H1 (cell line): ENCODE data around the gene TNFRSF11A. TPM values are rescaled to one million over a fixed set of nuclear protein-coding genes. Genes with fewer than 3 reads are reported as not detected.

Source experiments
- EZH2 ChIP-seq: fragments of 200-600 bp; sonication (generic); IDR thresholded peaks from 2 replicates; pipeline ENCODE4 v1.7.1; 2012; ENCODE audit warnings: low read depth, mild to moderate bottlenecking, moderate library complexity, low read length, inconsistent platforms; ENCODE audit not compliant: severe bottlenecking
- RNF2 ChIP-seq: fragments of 200-900, 300-1000 bp; sonication (generic); IDR thresholded peaks from 2 replicates; pipeline ENCODE4 v1.7.1; 2016; ENCODE audit warnings: borderline replicate concordance, low read depth, mild to moderate bottlenecking, antibody characterized with exemption, low read length; ENCODE audit not compliant: poor library complexity, severe bottlenecking; ENCODE audit errors: missing control alignments
- SIN3A ChIP-seq, 2 experiments: IDR thresholded peaks in 1 of 2; conservative IDR thresholded peaks in 1 of 2; 2 replicates each; pipeline ENCODE4 v1.6.1; 2011 to 2012; ENCODE audit warnings: low read length in 2 of 2, improper control_type of control experiment in 1 of 2, low read depth in 1 of 2, mild to moderate bottlenecking in 1 of 2
- polyA plus RNA-seq, 7 experiments: library from polyadenylated mRNA; depleted of rRNA in 3 of 7; stranded (reverse) in 5 of 7; unstranded in 2 of 7; fragments of >200 nt in 5 of 7; fragments of 200-250 nt in 2 of 7; gene quantifications; 1 replicate in 5 of 7; 2 replicates in 1 of 7; 4 replicates in 1 of 7; pipeline versions ENCODE4 v1.2.1 to v1.2.3, GENCODE V29; 2011 to 2013; ENCODE audit warnings: missing spikeins in 2 of 7, mixed read lengths in 2 of 7
- total RNA-seq: library from RNA; stranded (reverse); fragmentation: NEBNext Ultra II Directional; extraction: Animal tissue kit (Norgen Biotek cat#: 25700); gene quantifications from 2 replicates; pipeline ENCODE4 v1.2.1, GENCODE V29; 2021
- TF ChIP-seq, protein P1 (sequence below): IDR thresholded peaks from 2 replicates; pipeline ENCODE4 v1.6.1; 2011; ENCODE audit warnings: low read length, improper control_type of control experiment

The TNFRSF11A gene
- total and polyA plus RNA-seq, 2 of the 8 experiments (the other 6 are each of a cell fraction or from before 2014, with no cell fraction given), result 8.7 to 10.6 TPM

DNA sequence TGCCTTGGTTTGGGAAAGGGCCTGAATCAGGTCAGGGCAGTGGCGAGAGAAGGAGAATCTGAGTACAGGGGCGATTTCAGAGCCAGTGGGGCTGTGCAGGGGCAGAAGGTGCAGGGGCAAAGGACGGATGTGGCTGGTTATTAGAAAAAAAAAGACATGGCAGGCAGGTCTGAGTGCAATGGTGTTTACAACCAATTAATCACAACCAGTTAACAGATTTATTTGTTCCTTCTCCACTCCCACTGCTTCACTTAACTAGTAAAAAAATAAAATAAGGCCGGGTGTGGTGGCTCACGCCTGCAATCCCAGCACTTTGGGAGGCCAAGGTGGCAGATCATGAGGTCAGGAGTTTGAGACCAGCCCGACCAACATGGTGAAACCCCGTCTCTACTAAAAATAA is 5.5 kb downstream of the TNFRSF11A start (continued):
- TF ChIP-seq RNF2 (no peak), SIN3A (conservative IDR thresholded peaks at IDR 0.05 in 1 of 2, IDR thresholded peaks at IDR 0.05 in 1 of 2; ENCODE audit: low read depth in 1 of 2, low read length in 2 of 2) (no peak), EZH2 (no peak)
- TF ChIP-seq, protein P1, sequence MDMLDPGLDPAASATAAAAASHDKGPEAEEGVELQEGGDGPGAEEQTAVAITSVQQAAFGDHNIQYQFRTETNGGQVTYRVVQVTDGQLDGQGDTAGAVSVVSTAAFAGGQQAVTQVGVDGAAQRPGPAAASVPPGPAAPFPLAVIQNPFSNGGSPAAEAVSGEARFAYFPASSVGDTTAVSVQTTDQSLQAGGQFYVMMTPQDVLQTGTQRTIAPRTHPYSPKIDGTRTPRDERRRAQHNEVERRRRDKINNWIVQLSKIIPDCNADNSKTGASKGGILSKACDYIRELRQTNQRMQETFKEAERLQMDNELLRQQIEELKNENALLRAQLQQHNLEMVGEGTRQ, result no peak
